Measurements from ENCODE around the gene PLCB1. TPM values are rescaled to one million over a fixed set of nuclear protein-coding genes. Genes with fewer than 3 reads are reported as not detected.
"Not testable (repeated sequence)": the region's sequence is repeated elsewhere in the genome, so short reads cannot be mapped to it uniquely, and the experiment has no call there.

PLCB1 gene
- total RNA-seq, 1 donor from 2014 or later: 6.3 TPM

DNA sequence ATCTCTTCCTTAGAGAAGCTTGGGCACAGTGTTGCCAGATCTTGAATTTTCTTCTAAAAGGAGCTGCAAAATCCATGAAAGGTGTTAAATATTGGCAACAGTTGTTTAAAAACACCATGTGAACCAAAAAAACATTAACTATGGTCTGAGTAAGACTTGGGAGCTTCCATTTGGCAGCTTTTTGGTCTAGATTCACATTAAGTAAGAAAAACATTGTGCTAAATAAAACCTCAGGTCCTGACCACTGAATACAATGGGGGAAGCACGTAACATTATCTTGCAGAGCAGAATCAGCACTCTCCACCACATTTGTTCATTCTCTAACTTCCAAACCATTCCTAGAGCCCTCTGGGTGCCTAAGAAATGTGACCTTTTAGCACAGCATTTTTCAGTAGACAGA is 499.2 kb downstream of the PLCB1 start:
- ATAC-seq (ENCODE audit: poor library complexity) (no peak), DNase-seq (no peak)
- intact Hi-C loops (cut with DNase I): no loop called here

DNA sequence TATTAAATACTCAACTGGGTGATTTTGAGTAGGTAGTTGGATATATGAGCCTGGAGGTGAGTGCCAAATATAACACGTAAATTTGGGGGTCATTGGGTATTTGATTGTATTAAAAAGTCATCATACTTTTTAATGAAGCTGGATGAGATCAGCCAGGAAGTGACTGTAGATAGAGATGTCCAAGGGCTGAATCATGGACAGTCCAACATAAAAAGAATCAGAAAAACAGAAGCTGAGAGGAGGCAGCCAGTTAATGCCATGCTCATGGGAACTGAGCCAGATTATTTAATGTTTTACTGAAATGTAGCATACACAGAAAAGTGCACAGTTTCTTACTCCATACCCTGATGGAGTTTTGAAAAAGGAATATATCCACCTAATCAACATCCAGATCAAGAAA is 501.3 kb downstream of the PLCB1 start:
- no peak for DNase-seq
- ATAC-seq (ENCODE audit: poor library complexity): no peak
- intact Hi-C loops (cut with DNase I): no loop called here

DNA sequence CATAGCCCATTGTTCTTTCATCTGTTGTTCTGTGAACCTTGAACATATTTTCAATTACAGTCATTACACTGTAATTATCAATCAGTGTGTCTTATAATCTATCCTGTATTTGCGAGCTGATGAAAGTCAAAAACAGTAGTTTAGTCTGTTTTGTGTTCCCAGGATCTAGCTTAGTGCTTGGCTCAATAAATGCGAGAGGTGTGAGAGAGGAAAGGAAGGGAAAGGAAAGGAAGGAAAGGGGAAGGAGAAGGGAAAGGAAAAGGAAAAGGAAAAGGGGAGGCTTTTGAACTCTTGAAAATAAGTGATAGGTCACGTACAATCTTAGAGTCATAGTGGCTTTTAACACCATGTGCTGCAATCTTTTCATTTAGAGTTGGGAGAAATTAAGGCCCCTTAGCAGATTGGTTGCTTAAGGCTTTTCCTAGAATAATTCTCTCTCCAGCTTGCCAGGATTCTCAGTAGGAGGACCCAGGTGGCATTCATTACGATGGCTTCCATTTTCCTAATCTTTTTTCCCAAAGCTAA is 503.0 kb downstream of the PLCB1 start:
- ATAC-seq (ENCODE audit: poor library complexity): no peak
- intact Hi-C loops (cut with DNase I): no loop called here
- no peak for DNase-seq

DNA sequence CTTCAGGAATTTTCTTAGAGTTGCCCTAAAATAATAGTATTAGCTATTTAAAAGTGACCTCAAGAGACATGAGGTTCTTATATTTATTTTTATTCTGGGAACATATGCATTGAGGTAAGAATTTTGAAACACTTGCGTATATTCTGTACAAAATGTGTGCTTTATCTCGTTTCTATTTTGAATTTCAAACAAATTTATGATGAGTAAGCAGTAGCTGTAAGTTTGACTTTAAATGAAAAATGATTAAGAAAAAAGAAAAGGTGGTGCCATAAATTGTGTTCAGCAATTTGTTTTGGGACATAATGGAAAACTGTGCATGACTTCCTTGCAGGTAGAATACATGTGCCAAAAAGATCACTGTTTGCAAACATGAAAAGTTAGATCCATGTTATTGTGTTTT is 503.8 kb downstream of the PLCB1 start:
- DNase-seq: no peak
- no peak for ATAC-seq (ENCODE audit: poor library complexity)
- intact Hi-C loops (cut with DNase I): no loop called here

DNA sequence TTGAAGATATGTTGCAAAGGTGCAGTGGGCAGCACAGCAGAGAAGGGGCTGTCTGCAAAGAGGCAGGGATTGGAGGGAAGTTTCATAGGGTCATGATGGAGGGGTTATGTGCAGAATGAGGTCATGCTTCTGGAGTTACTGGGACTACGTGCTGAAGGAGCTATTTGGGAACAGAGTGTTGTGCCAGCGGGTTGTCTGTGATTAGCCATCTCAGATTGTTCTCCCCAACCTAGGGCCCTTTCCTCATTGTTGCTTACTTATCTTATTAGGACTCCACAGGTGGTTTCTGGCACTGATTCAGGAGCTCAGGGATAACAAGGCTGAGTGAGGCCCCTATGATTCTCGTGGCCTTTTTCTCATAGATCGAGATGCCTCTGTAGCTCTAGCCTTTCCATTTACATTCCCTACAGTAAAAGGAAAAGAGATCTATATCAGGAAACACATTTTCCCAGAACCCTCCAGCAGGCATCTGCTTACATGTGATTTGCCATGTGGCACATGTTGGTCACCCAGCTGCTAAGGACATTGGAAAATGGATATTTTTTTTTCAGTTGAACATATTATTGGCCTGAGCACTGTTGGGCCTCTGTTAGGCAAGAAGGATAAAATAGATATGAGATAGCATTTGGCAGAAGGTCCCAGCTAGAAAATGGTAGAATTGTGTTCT is 507.2 kb downstream of the PLCB1 start:
- DNase-seq (no peak), ATAC-seq (ENCODE audit: poor library complexity) (no peak)
- intact Hi-C loops (cut with DNase I): no loop called here

DNA sequence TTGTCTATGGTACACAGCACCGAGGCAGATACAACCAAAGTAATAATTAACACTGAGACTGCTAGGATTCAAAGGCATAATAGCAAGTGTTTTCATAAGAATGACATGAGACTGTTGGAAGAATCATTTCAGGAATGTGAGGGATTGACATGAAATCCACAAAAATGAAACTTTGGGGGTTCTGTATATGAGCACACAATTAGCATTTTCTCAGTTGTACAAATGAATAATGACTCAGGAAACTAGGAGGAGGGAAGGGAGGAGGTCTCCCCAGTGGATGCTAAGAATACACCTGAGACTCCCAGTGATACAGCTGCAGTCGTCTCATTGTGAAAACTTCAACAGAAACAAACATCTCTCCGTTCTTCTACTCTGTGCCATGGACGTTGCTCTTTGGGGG is 508.4 kb downstream of the PLCB1 start:
- intact Hi-C loops (cut with DNase I): no loop called here
- ATAC-seq (ENCODE audit: poor library complexity) (no peak), DNase-seq (no peak)

DNA sequence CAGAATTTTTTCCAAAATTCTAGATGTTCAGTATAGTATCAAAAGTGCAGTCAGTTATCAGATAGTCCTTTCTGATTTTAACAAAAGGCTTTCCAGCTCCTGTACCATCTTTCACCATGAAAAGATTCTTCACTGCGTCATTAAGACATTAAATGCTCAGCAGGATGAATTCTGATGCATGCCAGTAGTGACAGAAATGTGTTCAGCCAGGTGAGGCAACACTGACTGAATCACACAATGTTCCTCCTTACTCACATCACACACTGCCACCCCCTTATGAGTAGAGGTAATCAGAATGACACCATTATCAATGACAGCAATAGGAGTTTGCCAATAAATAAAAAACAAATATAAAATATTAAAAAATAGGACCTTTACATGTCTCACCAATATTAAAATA is 510.2 kb downstream of the PLCB1 start:
- intact Hi-C loops (cut with DNase I): no loop called here
- DNase-seq: no peak
- ATAC-seq (ENCODE audit: poor library complexity): no peak

DNA sequence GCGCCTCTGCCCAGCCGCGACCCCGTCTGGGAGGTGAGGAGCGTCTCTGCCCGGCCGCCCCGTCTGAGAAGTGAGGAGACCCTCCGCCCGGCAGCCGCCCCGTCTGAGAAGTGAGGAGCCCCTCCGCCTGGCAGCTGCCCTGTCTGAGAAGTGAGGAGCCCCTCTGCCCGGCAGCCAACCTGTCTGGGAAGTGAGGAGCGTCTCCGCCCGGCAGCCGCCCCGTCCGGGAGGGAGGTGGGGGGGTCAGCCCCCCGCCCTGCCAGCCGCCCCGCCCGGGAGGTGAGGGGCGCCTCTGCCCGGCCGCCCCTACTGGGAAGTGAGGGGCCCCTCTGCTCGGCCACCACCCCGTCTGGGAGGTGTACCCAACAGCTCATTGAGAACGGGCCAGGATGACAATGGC is 512.4 kb downstream of the PLCB1 start:
- DNase-seq; ATAC-seq (ENCODE audit: poor library complexity); intact Hi-C loops (cut with DNase I): not testable (repeated sequence)

DNA sequence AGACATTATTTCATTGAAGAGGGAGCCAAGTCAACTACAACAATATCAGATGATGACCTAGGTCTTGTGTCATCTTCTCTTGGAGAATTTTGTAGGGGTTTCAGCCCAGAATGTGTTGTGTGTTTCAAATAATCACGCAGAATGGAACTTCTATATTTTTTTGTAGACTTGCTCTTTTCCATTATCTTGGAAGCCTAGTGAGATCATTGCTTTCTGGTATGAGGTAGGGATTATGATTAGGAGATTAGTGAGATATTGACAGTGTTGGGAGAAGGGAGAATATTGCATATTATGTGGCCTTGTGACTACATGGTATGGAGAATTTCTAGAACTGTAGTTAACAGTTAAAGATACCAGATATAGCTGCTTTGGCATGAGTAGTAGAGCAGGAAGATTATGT is 513.3 kb downstream of the PLCB1 start:
- ATAC-seq (ENCODE audit: poor library complexity) (no peak), DNase-seq (no peak)
- intact Hi-C loops (cut with DNase I): no loop called here

DNA sequence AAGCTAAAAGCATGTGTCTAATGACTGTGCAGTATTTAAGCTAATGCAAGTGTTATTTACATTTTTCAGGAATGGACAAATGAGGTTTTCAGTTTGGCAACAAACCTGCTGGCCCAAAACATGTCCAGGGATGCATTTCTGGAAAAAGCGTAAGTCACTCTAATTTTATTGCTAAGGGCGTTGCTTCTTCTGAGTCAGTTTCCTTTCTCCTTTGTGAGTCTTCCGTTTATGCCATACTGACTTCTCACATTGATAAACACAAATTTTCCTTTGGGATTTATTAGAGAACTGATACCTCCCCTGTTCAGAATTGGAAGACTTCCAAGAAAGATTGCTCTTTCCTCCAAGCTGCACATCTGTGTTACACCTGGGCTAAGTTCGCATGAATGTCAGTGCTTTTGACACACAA is 514.0 kb downstream of the PLCB1 start:
- DNase-seq: no peak
- no peak for ATAC-seq (ENCODE audit: poor library complexity)
- intact Hi-C loops (cut with DNase I): no loop called here

DNA sequence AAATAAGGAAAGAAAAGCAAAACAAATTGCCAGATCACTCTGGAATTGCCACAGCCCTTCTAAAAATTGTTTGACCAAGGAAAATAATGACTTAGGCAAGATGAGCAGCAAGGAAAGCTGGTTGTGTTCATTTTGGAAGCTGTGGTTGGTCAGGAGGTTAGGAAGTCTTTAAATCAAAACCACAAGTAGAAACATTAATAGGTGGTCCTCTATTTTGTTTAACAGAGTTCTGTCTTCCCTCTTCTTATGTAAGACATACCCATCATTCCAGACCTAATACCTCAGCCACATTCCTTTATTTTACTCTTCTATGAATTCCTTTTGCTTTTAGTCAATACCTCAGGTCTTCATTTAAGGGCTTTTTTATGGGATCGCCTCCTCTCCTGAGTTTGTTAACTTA is 514.6 kb downstream of the PLCB1 start:
- DNase-seq (no peak), ATAC-seq (ENCODE audit: poor library complexity) (no peak)
- intact Hi-C loops (cut with DNase I): no loop called here

DNA sequence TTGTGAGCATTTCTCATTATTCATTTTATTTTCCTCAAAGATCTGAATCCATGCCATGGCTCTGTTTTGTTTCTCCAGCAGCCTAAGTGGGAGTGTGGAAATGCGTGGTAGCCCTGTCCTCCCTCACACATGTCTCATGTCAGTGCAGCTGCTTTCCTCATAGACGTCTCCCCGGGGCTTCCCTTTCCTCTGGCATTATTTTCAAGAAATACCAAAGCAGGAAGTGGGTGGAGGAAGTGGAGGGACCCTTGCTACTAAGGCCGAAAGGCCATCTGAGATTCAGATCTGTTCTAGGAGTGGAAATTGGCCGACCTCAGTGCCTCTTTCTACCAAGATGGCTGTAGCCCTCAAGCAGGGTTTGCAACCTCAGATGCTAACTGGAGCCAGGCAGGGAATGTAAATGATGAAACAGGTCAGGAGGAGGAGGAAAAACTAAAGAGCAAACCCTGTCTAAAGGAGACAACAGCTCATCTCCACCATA is 515.9 kb downstream of the PLCB1 start:
- intact Hi-C loops (cut with DNase I): no loop called here
- peak; percentile 93 for ATAC-seq (ENCODE audit: poor library complexity)
- peak; percentile 53 for DNase-seq

DNA sequence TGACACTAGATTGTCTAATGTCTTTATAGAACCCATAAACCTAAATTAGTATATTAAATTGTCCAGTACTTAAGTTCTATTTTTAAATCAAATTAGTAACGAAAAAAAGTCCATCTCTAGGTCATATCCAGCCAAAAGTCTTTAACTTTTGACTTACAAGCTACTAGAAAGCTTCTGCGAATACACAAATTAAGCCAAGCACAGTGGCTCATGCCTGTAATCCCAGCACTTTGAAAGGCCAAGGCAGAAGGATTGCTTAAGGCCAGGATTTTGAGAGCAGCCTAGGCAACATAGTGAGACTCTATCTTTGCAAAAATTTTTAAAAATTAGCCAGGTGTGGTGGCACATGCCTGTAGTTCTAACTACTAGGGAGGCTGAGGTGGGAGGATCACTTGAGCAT is 516.4 kb downstream of the PLCB1 start:
- ATAC-seq (ENCODE audit: poor library complexity): peak; percentile 57
- intact Hi-C loops (cut with DNase I): no loop called here
- DNase-seq: no peak

DNA sequence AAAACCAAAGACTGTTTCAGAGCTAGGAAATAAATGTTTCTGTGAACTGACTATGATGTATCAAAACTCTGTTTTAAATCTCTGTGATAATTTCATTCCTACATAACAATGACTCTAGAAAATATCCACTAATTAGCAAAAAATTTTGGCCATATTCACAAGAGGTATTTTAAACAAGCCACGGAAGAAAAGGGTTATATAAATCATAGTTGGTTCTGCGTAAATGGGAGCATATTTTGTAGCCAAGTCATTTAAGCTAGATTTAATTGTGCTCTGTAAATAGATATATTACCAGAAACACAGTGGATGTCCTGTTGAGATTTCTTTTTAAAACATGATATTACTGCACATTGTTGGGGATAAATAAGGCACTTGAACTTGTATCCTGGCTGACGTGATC is 520.3 kb downstream of the PLCB1 start:
- intact Hi-C loops (cut with DNase I): no loop called here
- DNase-seq (no peak), ATAC-seq (ENCODE audit: poor library complexity) (no peak)

DNA sequence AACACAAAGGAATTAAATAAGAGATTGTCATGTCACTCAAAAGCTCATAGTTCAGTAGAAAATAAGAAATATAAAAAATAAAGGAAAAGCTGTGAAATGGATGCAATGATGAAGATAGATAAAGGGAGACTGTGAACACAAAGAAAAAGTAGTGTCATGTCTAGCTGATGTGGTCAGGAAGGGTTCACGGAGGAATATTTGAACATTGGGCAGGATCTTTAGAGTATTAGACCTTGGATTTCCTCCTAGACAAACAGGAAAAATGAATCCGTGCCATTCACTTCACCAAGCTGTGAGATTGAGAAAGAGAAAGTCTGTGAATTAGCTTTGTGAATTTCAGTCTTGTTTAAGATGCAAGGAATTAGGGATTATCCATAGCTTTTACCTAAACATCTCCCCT is 522.4 kb downstream of the PLCB1 start:
- DNase-seq: no peak
- intact Hi-C loops (cut with DNase I): no loop called here
- no peak for ATAC-seq (ENCODE audit: poor library complexity)

DNA sequence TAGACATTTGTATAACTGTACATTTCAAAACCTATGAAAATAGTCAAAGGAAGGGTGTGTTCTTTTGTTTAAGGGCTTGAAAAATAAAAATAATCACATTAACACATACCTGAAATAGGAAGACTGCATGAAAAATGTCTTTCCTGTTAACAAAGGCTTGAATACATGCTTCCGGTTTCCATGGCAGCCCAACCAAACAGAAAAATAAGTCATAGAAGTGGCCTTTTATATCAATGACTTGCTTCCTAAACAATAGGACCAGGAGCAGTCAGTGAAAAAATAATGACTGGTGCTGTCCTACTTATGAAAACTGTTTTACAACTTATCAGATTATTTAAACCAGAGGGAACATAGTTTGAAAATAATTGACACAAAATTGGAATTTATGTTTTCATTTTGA is 524.3 kb downstream of the PLCB1 start:
- no peak for ATAC-seq (ENCODE audit: poor library complexity)
- intact Hi-C loops (cut with DNase I): no loop called here
- no peak for DNase-seq

DNA sequence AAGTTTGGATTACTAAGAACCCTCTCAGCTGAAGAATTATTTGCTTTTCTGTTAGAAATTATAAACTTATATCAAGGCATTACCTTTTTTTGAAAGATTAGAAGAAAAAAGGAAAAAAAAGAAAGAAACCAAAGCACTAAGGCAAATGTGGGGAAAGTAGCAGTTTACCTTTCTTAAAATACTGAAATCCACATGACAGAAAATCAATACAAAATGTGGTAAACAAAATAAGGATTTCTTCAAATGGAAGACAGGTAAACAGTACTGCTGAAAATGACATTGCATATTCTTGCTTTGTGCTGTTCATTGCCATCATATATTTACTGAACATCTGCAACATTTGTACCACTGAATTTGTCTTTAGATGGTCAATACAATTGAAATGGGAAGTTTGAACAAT is 525.6 kb downstream of the PLCB1 start:
- intact Hi-C loops (cut with DNase I): no loop called here
- DNase-seq: no peak
- no peak for ATAC-seq (ENCODE audit: poor library complexity)

DNA sequence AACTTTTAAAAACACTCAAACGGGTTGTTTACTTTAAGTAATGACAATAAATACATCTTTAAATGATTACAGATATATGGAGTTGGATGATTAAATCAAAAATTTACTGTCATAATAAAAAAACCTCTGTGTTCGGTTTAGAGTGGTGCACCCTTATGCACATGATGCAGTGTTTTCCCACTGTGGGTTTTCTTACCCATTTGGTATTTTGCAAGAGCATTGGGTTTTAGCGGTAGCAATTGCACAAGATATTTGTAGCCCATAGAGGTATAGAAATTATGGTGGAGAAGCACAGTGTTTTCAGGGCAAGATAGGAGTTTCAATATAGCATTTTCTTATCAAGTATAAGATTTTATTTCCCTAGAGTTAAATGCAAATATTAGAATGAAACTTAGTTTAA is 526.0 kb downstream of the PLCB1 start:
- no peak for DNase-seq
- intact Hi-C loops (cut with DNase I): no loop called here
- no peak for ATAC-seq (ENCODE audit: poor library complexity)

DNA sequence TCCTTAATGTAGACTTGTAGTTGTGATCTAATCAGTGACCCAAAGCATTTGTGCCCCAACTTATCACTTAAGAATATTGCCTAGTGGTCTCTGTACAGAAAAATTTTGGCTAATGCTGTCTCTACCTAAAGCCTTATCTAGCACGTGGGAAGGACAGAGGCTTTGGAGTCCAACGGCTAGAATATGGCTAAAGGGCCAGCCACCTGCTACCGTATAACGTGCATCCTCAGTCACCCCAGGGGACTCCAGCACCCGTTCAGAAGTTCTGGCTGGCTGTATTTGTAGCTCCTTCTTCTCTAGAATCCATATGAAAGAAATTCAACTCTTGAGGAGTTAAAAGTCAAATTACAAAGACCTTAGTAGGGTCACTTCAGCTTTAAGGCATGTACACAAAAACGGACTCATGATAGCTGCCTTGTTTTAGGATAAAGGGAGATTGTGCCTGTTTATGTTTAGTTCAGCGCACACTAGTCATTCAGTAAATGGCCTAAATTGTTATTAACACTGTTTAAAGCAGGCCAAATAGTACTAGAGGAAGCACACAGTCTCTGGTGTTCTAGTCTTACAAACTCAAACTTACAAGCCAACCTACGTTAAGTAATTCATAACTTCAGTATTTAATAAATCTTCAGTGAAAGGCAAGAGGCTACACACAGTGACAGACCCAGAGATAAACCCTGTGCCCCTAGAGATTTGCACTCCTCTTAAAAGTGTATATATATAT is 529.3 kb downstream of the PLCB1 start:
- DNase-seq (no peak), ATAC-seq (ENCODE audit: poor library complexity) (no peak)
- intact Hi-C loops (cut with DNase I): no loop called here

DNA sequence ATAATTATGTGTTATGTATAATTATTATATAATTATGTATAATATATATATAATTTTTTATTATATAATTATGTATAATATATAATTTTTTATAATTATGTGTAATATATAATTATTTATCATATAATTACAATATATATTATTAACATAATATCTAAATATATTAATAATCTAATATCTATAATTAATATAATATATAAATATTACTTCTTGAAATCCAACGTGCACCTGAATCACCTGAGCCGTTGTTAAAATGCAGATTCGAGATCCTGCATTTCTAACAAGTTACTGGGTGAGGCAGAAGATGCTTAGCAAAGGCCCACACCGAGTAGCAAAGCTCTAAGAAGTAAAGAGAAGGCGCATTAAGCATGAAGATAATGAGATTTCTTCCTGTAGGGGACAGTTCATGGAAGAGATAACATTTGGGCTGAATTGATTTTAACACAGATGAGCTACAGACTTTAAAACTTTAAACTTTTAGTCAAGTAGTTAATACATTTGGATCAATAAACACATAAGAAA is 530.4 kb downstream of the PLCB1 start:
- intact Hi-C loops (cut with DNase I): no loop called here
- DNase-seq: no peak
- no peak for ATAC-seq (ENCODE audit: poor library complexity)
